HepG2 (cell line): Measurements from ENCODE around the gene GTPBP6. TPM values are rescaled to one million over a fixed set of nuclear protein-coding genes. Genes with fewer than 3 reads are reported as not detected.

Experiments
- AGO1 ChIP-seq: fragments of 200-400 bp; formaldehyde crosslinking; IDR thresholded peaks from 2 replicates; pipeline ENCODE4 v1.6.1; 2017; ENCODE audit warnings: mild to moderate bottlenecking, low read depth, low read length, moderate library complexity; ENCODE audit not compliant: poor library complexity, severe bottlenecking
- AGO2 ChIP-seq: fragments of 200-400 bp; formaldehyde crosslinking; optimal IDR thresholded peaks from 2 replicates; pipeline ENCODE3; 2017; ENCODE audit warnings: mild to moderate bottlenecking, low read depth, low read length, moderate library complexity
- NCOA5 ChIP-seq: sonication (generic); formaldehyde crosslinking; IDR thresholded peaks from 2 replicates; pipeline ENCODE4 v1.4.0; 2020; ENCODE audit warnings: missing genetic modification reagents
- PAWR ChIP-seq: sonication (generic); formaldehyde crosslinking; IDR thresholded peaks from 2 replicates; pipeline ENCODE4 v1.4.0; 2020; ENCODE audit warnings: missing genetic modification reagents, mild to moderate bottlenecking, borderline replicate concordance
- POLR2G ChIP-seq: fragments of 200-400 bp; formaldehyde crosslinking; IDR thresholded peaks from 2 replicates; pipeline ENCODE4 v1.6.1; 2018; ENCODE audit warnings: mild to moderate bottlenecking, low read depth, low read length, moderate library complexity
- PPARG ChIP-seq: conservative IDR thresholded peaks from 2 replicates; pipeline ENCODE4 v1.6.1; 2016; ENCODE audit warnings: missing biosample characterization, missing genetic modification reagents
- RBFOX2 ChIP-seq: fragments of 200-400 bp; formaldehyde crosslinking; IDR thresholded peaks from 2 replicates; pipeline ENCODE4 v1.6.1; 2017; ENCODE audit warnings: low read depth, mild to moderate bottlenecking, low read length
- RBM22 ChIP-seq: fragments of 200-400 bp; formaldehyde crosslinking; optimal IDR thresholded peaks from 2 replicates; pipeline ENCODE3; 2017; ENCODE audit warnings: mild to moderate bottlenecking, low read length, moderate library complexity
- SOX5 ChIP-seq: IDR thresholded peaks from 2 replicates; pipeline ENCODE4 v1.6.1; 2016; ENCODE audit warnings: borderline replicate concordance
- SRSF4 ChIP-seq: fragments of 200-400 bp; formaldehyde crosslinking; IDR thresholded peaks from one replicate; pipeline ENCODE4 v1.6.1; 2018; ENCODE audit warnings: mild to moderate bottlenecking, low read depth, low read length, moderate library complexity; ENCODE audit not compliant: poor library complexity, severe bottlenecking
- TAF15 ChIP-seq: fragments of 200-400 bp; formaldehyde crosslinking; IDR thresholded peaks from one replicate; pipeline ENCODE4 v1.6.1; 2018; ENCODE audit warnings: mild to moderate bottlenecking, low read depth, low read length; ENCODE audit not compliant: poor library complexity, severe bottlenecking
- ZEB1 ChIP-seq: IDR thresholded peaks from 2 replicates; pipeline ENCODE4 v1.6.1; 2012; ENCODE audit warnings: mild to moderate bottlenecking, low read depth, inconsistent platforms; ENCODE audit not compliant: insufficient replicate concordance
- ZFYVE20 ChIP-seq: sonication (generic); formaldehyde crosslinking; IDR thresholded peaks from 2 replicates; pipeline ENCODE4 v1.8.0; 2023; ENCODE audit warnings: low read depth, mild to moderate bottlenecking, moderate library complexity, missing genetic modification reagents, borderline replicate concordance
- ZNF382 ChIP-seq: sonication (generic); formaldehyde crosslinking; IDR thresholded peaks from 2 replicates; pipeline ENCODE4 v1.5.0; 2020; ENCODE audit warnings: missing genetic modification reagents, mild to moderate bottlenecking, borderline replicate concordance
- ZNF558 ChIP-seq: sonication (generic); formaldehyde crosslinking; IDR thresholded peaks from 2 replicates; pipeline ENCODE4 v1.9.0; 2022; ENCODE audit warnings: mild to moderate bottlenecking, missing genetic modification reagents, borderline replicate concordance
- polyA plus RNA-seq, 8 experiments: library from polyadenylated mRNA; depleted of rRNA in 3 of 8; stranded (reverse) in 7 of 8; unstranded in 1 of 8; fragments of >200 nt; fragmentation: Illumina TruSeq in 4 of 8; extraction: Trizol in 4 of 8; gene quantifications; 2 replicates each; pipeline versions ENCODE4 v1.2.1 to v1.2.3, GENCODE V29; 2011 to 2016; ENCODE audit warnings: low read depth in 4 of 8, missing spikeins in 1 of 8, mixed read lengths in 1 of 8; ENCODE audit not compliant: insufficient read depth in 1 of 8
- total RNA-seq, 5 experiments: library from RNA; depleted of rRNA; stranded (reverse); fragments of >200 nt; fragmentation: Illumina TruSeq; extraction: Trizol; gene quantifications; 2 replicates each; pipeline ENCODE4 v1.2.3, GENCODE V29; 2016; ENCODE audit warnings: low read depth in 1 of 5
- TF ChIP-seq, protein P1 (sequence below): fragments of 450-650 bp; IDR thresholded peaks from 2 replicates; pipeline ENCODE4 v1.6.1; 2017; ENCODE audit warnings: mild to moderate bottlenecking
- TF ChIP-seq, protein P2 (sequence below), 2 experiments: sonication (generic) in 1 of 2; formaldehyde crosslinking in 1 of 2; IDR thresholded peaks; 2 replicates each; pipeline versions ENCODE4 v1.5.1 to v1.6.1; 2011 to 2020; ENCODE audit warnings: borderline replicate concordance in 1 of 2, low read depth in 1 of 2, low read length in 1 of 2, mild to moderate bottlenecking in 1 of 2, missing genetic modification reagents in 1 of 2, moderate library complexity in 1 of 2

Gene GTPBP6
- total and polyA plus RNA-seq, 2 of the 13 experiments (the other 11 are each of a cell fraction or from before 2014, with no cell fraction given) = 20.2 to 39.6 TPM

DNA sequence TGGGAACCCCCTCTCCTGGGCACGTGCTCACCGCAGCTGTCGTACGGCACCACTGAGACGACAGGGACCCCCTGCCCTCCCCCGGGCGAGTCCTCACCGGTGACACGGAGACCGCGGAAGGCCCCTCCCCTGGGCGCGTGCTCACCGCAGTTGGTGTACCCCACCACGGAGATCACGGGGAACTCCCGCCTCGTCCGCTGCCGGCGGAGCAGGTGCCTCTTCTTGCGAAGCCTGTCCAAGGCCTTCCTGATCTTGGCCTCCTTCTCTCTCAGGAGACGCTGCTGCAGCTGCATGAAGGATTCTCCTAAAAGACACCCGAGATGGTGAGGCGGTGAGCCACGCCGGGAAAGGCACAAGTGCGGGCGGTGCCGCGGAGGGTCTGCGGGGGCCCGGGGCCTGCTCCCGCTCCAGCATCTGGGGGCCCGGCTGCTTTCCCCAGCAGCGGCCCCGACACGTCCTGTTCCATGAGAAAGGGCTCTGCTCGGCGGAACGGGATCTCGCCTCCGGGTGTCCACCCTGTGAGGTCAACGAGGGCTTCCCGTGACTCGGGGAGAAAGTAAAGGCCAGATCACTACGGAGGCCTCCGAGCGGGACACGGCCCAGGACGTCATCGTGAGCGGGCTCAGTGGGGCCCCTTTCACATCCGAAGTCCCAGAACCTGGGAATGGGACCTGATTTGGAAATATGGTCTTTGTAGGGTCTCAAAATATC, 5.8 kb downstream of the GTPBP6 start (continued):
- TF ChIP-seq, protein P1, sequence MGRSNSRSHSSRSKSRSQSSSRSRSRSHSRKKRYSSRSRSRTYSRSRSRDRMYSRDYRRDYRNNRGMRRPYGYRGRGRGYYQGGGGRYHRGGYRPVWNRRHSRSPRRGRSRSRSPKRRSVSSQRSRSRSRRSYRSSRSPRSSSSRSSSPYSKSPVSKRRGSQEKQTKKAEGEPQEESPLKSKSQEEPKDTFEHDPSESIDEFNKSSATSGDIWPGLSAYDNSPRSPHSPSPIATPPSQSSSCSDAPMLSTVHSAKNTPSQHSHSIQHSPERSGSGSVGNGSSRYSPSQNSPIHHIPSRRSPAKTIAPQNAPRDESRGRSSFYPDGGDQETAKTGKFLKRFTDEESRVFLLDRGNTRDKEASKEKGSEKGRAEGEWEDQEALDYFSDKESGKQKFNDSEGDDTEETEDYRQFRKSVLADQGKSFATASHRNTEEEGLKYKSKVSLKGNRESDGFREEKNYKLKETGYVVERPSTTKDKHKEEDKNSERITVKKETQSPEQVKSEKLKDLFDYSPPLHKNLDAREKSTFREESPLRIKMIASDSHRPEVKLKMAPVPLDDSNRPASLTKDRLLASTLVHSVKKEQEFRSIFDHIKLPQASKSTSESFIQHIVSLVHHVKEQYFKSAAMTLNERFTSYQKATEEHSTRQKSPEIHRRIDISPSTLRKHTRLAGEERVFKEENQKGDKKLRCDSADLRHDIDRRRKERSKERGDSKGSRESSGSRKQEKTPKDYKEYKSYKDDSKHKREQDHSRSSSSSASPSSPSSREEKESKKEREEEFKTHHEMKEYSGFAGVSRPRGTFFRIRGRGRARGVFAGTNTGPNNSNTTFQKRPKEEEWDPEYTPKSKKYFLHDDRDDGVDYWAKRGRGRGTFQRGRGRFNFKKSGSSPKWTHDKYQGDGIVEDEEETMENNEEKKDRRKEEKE = no peak
- no peak for TF ChIP-seq PPARG (CRISPR knock-in tag)
- TF ChIP-seq NCOA5 (CRISPR knock-in tag) = no peak
- no peak for TF ChIP-seq ZEB1
- TF ChIP-seq PAWR (CRISPR knock-in tag) = no peak
- 0 out of 2 replicates have a peak, but pooled peaks have one; percentile 5 for TF ChIP-seq POLR2G
- TF ChIP-seq SOX5 = no peak
- peak; percentile 90 for TF ChIP-seq AGO2
- peak; percentile 66 for TF ChIP-seq AGO1
- TF ChIP-seq TAF15 = no peak
- no peak for TF ChIP-seq ZFYVE20 (CRISPR knock-in tag)
- no peak for TF ChIP-seq ZNF382 (CRISPR knock-in tag)
- TF ChIP-seq SRSF4 = no peak
- TF ChIP-seq ZNF558 (CRISPR knock-in tag) = no peak
- peak; percentile 83 for TF ChIP-seq RBM22
- TF ChIP-seq, protein P2, sequence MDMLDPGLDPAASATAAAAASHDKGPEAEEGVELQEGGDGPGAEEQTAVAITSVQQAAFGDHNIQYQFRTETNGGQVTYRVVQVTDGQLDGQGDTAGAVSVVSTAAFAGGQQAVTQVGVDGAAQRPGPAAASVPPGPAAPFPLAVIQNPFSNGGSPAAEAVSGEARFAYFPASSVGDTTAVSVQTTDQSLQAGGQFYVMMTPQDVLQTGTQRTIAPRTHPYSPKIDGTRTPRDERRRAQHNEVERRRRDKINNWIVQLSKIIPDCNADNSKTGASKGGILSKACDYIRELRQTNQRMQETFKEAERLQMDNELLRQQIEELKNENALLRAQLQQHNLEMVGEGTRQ (IDR thresholded peaks at IDR 0.05; ENCODE audit: low read depth, low read length) = no peak
- TF ChIP-seq, protein P2 (CRISPR knock-in tag; IDR thresholded peaks at IDR 0.05; ENCODE audit: borderline replicate concordance) = no peak
- TF ChIP-seq RBFOX2 = peak; percentile 67
